ENCODE measurements around the gene STAT6.

DNA sequence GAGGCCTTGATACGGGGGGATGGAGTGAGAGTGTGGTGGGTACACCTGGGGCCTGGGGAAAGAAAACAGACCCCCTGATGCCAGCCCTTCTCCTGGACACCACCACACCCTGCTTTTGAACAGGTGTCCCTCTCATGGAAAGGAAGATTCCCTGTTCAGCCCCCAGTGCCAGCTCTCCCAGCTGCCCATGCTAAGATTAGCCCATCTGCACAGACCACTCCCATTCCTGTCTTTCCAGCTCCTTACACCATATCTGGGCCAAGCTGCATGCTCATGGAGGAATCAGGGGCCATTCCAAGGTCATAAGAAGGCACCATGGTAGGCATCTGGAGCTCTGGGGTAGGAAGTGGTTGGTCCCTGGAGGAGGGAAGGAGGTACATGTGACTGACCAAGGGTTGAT is 12.6 kb downstream of the STAT6 start:
- TF ChIP-seq GATA3 (IDR thresholded peaks at IDR 0.05; ENCODE audit: low read depth, low read length) (no peak), GATA2 (IDR thresholded peaks at IDR 0.05; ENCODE audit: low read depth, low read length) (no peak)

All from SH-SY5Y (cell line).